Measurements from ENCODE around the gene ZNF512B.

Gene ZNF512B

GRCh38 chr20:63942250-63942951 is 27.3 kb downstream of the ZNF512B start:
- peaks cover 0 to 72% of the 10 kb centered on the region in 2 experiments; a peak in 2 of 3 replicates for H3K36me3 ChIP-seq (ENCODE audit: control insufficient read depth in 2 of 2, insufficient read depth in 1 of 2, low read length in 2 of 2)
- no peaks in the 10 kb centered on the region for H3K4me1 ChIP-seq (ENCODE audit: control insufficient read depth, insufficient read depth, low read length)
- H3K9me3 ChIP-seq (ENCODE audit: control insufficient read depth, insufficient read depth, low read depth, low read length), result no peaks in the 10 kb centered on the region
- ChIA-PET POLR2A (no interaction called here), CTCF (interaction anchor here (0.6 kb wide), 1 partner anchor 14 kb away, joined by 4 read pairs; no protein-coding TSS in a partner anchor)
- no peak overlapping the region for H3K4me3 ChIP-seq (ENCODE audit: low read depth, low read length)
- 0 out of 2 replicates have a peak overlapping the region, but pooled peaks have one; percentile 9 for H3K27ac ChIP-seq (ENCODE audit: extremely low read depth, low read depth, low read length)
- TF ChIP-seq EGR2 (tag by site-specific recombination; IDR thresholded peaks at IDR 0.05; ENCODE audit: low read depth) (no peak), ZNF501 (tag by site-specific recombination; IDR thresholded peaks at IDR 0.05) (no peak), HOXA7 (CRISPR knock-in tag; IDR thresholded peaks at IDR 0.05; ENCODE audit: borderline replicate concordance) (no peak), ZNF549 (tag by site-specific recombination; IDR thresholded peaks at IDR 0.05) (no peak), ZNF366 (tag by site-specific recombination; conservative IDR thresholded peaks at IDR 0.05) (0 out of 2 replicates have a peak, but pooled peaks have one; percentile 10), ZNF521 (tag by site-specific recombination; IDR thresholded peaks at IDR 0.05) (no peak), ZBTB10 (tag by site-specific recombination; IDR thresholded peaks at IDR 0.05) (no peak), ZNF155 (tag by site-specific recombination; IDR thresholded peaks at IDR 0.05) (no peak), ZNF146 (tag by site-specific recombination; IDR thresholded peaks at IDR 0.05) (no peak), INSM2 (tag by site-specific recombination; IDR thresholded peaks at IDR 0.05) (no peak), KLF7 (tag by site-specific recombination; IDR thresholded peaks at IDR 0.05; ENCODE audit: borderline replicate concordance) (0 out of 2 replicates have a peak, but pooled peaks have one; percentile 53), PATZ1 (tag by site-specific recombination; IDR thresholded peaks at IDR 0.05) (no peak), ZNF121 (tag by site-specific recombination; IDR thresholded peaks at IDR 0.05) (0 out of 2 replicates have a peak, but pooled peaks have one; percentile 27), ZNF558 (tag by site-specific recombination; IDR thresholded peaks at IDR 0.05) (no peak), KLF16 (tag by site-specific recombination; IDR thresholded peaks at IDR 0.05) (peak; percentile 82), ZNF701 (tag by site-specific recombination; IDR thresholded peaks at IDR 0.05) (no peak), ZNF76 (tag by site-specific recombination; IDR thresholded peaks at IDR 0.05; ENCODE audit: borderline replicate concordance, low read depth) (peak; percentile 24; the same call in 1 of the 2 replicates), KLF9 (tag by site-specific recombination; IDR thresholded peaks at IDR 0.05; ENCODE audit: low read depth) (peak; percentile 95), YY1 (tag by site-specific recombination; IDR thresholded peaks at IDR 0.05) (no peak), HOXC10 (CRISPR knock-in tag; IDR thresholded peaks at IDR 0.05) (no peak), ZNF621 (tag by site-specific recombination; IDR thresholded peaks at IDR 0.05) (no peak), ZNF140 (tag by site-specific recombination; IDR thresholded peaks at IDR 0.05) (no peak), WT1 (tag by site-specific recombination; IDR thresholded peaks at IDR 0.05) (no peak), KLF1 (tag by site-specific recombination; IDR thresholded peaks at IDR 0.05) (peak; percentile 61), ZNF747 (tag by site-specific recombination; IDR thresholded peaks at IDR 0.05) (no peak), ZFHX2 (tag by site-specific recombination; conservative IDR thresholded peaks at IDR 0.05) (0 out of 2 replicates have a peak, but pooled peaks have one; percentile 10), ZNF416 (tag by site-specific recombination; IDR thresholded peaks at IDR 0.05) (no peak), MZF1 (tag by site-specific recombination; IDR thresholded peaks at IDR 0.05; ENCODE audit: borderline replicate concordance) (no peak), SP7 (tag by site-specific recombination; IDR thresholded peaks at IDR 0.05) (peak; percentile 43; the same call in 1 of the 2 replicates)
- TF ChIP-seq, protein P1, sequence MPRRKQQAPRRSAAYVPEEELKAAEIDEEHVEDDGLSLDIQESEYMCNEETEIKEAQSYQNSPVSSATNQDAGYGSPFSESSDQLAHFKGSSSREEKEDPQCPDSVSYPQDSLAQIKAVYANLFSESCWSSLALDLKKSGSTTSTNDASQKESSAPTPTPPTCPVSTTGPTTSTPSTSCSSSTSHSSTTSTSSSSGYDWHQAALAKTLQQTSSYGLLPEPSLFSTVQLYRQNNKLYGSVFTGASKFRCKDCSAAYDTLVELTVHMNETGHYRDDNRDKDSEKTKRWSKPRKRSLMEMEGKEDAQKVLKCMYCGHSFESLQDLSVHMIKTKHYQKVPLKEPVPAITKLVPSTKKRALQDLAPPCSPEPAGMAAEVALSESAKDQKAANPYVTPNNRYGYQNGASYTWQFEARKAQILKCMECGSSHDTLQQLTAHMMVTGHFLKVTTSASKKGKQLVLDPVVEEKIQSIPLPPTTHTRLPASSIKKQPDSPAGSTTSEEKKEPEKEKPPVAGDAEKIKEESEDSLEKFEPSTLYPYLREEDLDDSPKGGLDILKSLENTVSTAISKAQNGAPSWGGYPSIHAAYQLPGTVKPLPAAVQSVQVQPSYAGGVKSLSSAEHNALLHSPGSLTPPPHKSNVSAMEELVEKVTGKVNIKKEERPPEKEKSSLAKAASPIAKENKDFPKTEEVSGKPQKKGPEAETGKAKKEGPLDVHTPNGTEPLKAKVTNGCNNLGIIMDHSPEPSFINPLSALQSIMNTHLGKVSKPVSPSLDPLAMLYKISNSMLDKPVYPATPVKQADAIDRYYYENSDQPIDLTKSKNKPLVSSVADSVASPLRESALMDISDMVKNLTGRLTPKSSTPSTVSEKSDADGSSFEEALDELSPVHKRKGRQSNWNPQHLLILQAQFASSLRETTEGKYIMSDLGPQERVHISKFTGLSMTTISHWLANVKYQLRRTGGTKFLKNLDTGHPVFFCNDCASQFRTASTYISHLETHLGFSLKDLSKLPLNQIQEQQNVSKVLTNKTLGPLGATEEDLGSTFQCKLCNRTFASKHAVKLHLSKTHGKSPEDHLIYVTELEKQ (tag by site-specific recombination; IDR thresholded peaks at IDR 0.05; ENCODE audit: borderline replicate concordance), result no peak

All from HEK293 (cell line).